NCI-H128 (cell line): Measurements from ENCODE around the gene DNAI2.

Source experiments
- DNase-seq: peaks from one replicate; lab custom pipeline; 2025; ENCODE audit not compliant: unreplicated experiment; lab: John Stamatoyannopoulos, UW

The DNAI2 gene

GRCh38 chr17:74304184-74304583 lies 30.1 kb downstream of the DNAI2 start:
- DNase-seq: no peak

GRCh38 chr17:74305865-74306654 lies 32.0 kb downstream of the DNAI2 start:
- no peak for DNase-seq

DNA sequence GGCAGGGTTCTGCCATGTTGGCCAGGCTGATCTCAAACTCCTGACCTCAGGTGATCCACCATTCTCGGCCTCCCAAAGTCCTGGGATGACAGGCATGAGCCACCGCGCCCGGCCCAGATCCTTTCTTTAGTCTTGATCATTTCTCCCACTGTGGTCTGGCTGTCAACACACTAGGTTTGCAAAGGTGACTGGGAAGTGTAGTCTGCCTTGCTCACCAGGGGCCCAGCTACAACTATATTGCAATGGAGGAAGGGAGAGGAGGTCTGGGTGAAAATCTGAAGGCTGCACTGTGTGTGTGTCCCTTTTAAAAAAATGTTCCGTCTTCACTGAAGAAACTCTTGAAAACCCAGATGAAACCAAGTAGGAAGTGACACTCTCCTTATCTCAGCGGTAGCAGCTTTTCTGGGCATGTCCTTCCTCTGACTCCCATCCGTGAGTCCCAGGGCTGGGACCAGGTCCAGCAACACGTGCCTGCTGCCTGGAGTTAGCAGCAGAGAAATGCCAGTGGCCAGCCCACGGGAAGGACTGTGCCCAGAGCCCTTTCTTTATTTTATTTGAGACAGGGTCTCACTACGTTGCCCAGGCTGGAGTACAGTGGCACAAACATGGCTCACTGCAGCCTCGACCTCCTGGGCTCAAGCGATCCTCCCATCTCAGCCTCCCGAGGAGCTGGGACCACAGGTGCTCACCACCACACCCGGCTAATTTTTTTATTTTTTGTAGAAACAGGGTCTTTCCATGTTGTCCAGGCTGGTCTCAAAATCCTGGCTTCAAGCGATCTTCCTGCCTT lies 34.1 kb downstream of the DNAI2 start:
- DNase-seq: no peak

DNA sequence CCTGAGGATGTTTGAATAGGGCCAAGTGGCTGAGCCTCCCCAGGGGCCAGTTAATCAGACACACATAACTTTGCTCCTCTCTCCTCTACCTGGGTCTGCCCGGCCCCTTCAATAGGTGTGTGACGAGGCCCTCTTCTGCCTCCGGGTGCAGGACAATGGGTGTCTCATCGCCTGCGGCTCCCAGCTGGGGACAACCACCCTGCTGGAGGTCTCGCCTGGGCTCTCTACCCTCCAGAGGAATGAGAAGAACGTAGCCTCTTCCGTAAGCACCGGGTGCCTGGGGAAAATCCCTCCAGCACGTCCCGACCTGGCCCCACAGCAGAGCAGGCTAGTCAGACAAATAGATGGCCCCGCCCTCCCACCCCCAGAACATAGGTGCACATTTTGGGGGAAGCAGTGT lies 35.9 kb downstream of the DNAI2 start:
- no peak for DNase-seq

GRCh38 chr17:74314877-74315276 lies 40.8 kb downstream of the DNAI2 start:
- no peak for DNase-seq

- no peak for DNase-seq
Observed at GRCh38 chr17:74316220-74316619, 42.2 kb downstream of the DNAI2 start.

DNA sequence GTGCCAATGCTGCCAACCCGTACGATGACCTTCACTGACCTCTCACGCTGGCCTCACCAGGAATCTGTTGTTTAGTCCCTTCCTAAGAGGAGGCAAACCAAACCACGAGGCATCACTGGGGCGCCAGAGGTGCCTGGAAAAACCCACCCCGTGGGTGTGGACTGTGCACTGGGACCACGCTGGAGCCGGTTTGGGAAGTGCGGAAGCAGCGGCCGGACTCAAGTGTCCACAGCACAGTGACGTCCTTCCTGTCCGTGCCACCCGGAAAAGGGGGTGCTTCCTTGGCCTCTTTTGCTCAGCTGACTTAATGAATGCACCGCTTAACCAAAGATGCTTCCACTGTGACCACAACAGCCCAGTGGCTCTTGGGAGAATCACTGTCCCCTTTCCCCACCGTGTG lies 43.0 kb downstream of the DNAI2 start:
- no peak for DNase-seq

- no peak for DNase-seq
Observed at GRCh38 chr17:74318391-74318790, 44.4 kb downstream of the DNAI2 start.

- DNase-seq: no peak
Observed at GRCh38 chr17:74324521-74324920, 50.5 kb downstream of the DNAI2 start.

DNA sequence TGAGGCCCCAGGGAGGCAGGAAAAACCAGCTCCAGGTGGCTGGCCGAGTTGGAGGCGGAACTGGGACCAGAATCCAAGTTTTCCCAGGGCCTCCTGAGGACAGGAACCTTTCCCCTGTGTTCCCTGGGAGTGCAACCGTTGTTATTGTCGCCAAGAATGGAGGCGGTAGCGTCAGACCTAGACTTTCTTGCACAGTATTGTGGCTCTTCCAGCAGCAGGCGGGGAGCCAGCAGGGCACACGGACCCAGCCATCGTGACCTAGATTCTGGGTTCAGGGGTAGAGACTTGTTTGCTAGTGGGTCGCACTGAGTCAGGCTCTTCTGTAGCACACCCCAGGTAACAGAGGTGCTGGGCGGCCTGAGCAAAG lies 51.3 kb downstream of the DNAI2 start:
- no peak for DNase-seq

- DNase-seq: no peak
Observed at GRCh38 chr17:74325743-74326379, 51.8 kb downstream of the DNAI2 start, which contains the start of gene KIF19. TSS of gene KIF19 (plus strand) at chr17:74326226. CDS start at chr17:74326350, 124 bp downstream.

DNA sequence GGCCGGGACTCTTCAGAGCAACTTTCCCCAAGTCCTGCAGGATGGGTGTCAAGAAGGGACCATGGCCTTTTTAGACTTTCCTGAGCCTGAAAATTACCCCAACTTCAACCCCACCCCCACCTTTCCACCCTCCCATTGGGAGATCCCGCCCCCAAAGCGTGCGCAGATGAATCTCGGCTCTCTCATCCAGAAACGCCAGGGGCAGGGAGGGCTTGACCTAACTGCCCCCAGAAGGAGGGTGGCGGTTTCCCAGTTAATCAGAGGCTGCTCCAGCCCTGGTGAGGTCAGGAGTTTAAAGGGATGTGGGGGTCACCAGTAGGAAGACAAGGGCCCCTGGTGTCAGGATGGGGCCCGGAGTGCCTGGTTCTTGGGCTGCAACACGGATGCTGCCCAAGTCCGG lies 52.5 kb downstream of the DNAI2 start:
- DNase-seq: no peak

DNA sequence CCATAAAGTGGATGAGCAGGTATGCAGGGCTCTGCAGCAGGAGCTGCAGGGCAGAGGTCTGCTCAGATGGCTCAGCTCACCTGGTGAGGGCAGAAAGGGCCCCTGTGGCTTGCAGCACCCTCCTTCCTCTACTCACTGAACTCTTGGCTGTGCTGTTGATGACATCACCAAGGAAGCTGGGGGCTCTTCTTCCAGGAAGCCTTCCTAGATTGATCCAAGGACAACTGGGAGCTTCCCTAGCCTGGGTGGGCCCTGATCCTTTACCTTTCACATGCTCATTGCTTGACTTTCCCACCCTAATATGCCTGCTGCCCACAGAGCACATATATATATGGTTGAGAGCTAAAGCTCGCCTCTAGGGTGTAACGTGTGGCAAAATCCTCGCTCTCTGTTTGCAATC lies 54.5 kb downstream of the DNAI2 start:
- no peak for DNase-seq

DNA sequence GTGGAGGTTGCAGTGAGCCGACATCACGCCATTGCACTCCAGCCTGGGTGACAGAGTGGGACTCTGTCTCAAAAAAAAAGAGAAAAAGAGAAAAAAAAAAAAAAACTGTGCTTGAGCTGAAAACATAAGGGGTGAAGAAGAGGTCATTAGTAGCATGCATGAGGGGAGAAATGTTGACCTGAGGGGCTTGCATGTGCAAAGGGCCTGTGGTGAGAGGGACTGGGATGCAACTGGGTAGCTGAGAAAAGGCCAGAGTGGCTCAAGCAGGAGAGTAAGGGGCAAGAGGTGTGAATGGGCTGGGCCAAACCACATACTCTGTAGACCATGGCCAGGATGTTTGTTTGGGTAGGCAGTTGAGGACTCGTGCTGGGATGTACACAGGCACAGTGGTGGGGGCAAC lies 55.3 kb downstream of the DNAI2 start:
- no peak for DNase-seq

DNA sequence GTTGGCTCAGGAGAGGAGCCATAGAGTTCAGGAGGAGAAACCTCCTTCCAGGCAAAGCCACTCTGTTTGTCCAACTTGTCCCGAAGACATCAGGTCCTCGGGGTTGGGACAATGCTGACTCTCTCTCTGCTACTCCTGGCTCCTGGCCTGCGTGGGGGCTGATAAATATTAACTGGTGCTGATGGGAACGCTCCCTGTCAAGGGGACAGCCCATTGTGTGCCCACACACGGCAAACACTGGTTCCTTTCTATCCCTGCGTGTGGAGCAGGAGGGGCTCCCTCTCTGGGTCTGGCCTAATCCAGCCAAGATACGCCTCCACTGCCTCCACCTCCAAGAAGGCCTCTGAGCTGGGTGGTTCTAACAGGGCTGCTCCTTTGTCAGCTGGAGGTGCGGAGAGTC lies 56.4 kb downstream of the DNAI2 start:
- no peak for DNase-seq

- peak; percentile 16 for DNase-seq
Observed at GRCh38 chr17:74332017-74332650, 58.1 kb downstream of the DNAI2 start.

GRCh38 chr17:74332763-74333283 lies 58.8 kb downstream of the DNAI2 start:
- peak; percentile 68 for DNase-seq

GRCh38 chr17:74334393-74335039 lies 60.5 kb downstream of the DNAI2 start:
- no peak for DNase-seq

DNA sequence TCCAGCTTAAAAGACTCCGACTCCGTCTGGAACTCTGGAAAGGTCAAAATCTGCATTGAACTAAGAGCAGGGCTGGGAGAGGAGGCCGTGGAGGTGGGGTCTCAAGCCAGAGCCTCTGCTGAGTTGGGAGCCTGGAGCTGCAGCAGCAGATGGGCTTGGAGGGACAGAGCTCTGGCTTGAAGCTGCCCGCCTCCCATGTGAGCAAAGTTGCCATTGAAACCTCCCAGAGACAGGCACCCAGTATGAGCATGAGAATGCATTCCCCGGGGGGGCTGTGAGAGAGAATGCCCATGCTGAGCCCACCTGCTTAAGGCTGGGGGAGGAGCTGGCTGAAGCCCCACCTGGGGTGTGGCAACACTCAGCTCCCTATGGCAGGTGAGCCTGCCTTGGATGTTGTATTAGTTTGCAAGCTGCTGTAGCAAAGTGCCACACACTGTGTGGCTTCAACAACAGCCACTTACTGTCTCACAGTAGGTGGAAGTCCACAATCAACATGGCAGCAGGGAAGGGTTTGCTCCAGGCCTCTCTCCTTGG lies 61.6 kb downstream of the DNAI2 start:
- no peak for DNase-seq

GRCh38 chr17:74336307-74336706 lies 62.3 kb downstream of the DNAI2 start:
- DNase-seq: no peak
